Loucy (cell line): ENCODE data around the gene BTBD9.

Experiments used
- H2AFZ ChIP-seq: fragments of 200-600 bp; sonication (generic); 2 replicates; pipeline ENCODE4 v1.6.0; 2016; ENCODE audit warnings: antibody characterized with exemption, mild to moderate bottlenecking, low read length, moderate library complexity
- H3F3A ChIP-seq: fragments of 200-600 bp; 2 replicates; pipeline ENCODE4 v1.6.0; 2016; ENCODE audit warnings: antibody characterized with exemption, low read depth, mild to moderate bottlenecking
- H3K27me3 ChIP-seq: fragments of 200-600 bp; sonication (generic); 2 replicates; pipeline ENCODE4 v1.6.1; 2014; ENCODE audit warnings: low read length, mild to moderate bottlenecking; ENCODE audit not compliant: insufficient read depth, poor library complexity, severe bottlenecking
- H3K36me3 ChIP-seq: fragments of 200-600 bp; sonication (generic); 2 replicates; pipeline ENCODE4 v1.6.1; 2016; ENCODE audit warnings: low read length; ENCODE audit not compliant: insufficient read depth
- H3K4me1 ChIP-seq: fragments of 200-600 bp; sonication (generic); 2 replicates; pipeline ENCODE4 v1.5.1; 2014; ENCODE audit warnings: low read length, mild to moderate bottlenecking; ENCODE audit not compliant: insufficient read depth, poor library complexity, severe bottlenecking
- H3K4me2 ChIP-seq: fragments of 200-600 bp; sonication (generic); 2 replicates; pipeline ENCODE4 v1.6.0; 2014; ENCODE audit warnings: antibody characterized with exemption, low read length, low read depth, mild to moderate bottlenecking; ENCODE audit not compliant: poor library complexity, severe bottlenecking
- H3K4me3 ChIP-seq: fragments of 200-600 bp; sonication (generic); 2 replicates; pipeline ENCODE4 v1.5.1; 2014; ENCODE audit warnings: low read length, mild to moderate bottlenecking, mixed read lengths; ENCODE audit not compliant: poor library complexity, severe bottlenecking
- H3K79me2 ChIP-seq: fragments of 200-600 bp; sonication (generic); 2 replicates; pipeline ENCODE4 v1.6.1; 2014; ENCODE audit warnings: low read length; ENCODE audit not compliant: insufficient read depth
- H3K9ac ChIP-seq: fragments of 200-600 bp; sonication (generic); 2 replicates; pipeline ENCODE4 v1.6.0; 2014; ENCODE audit warnings: mild to moderate bottlenecking, low read depth, low read length, moderate library complexity; ENCODE audit not compliant: poor library complexity, severe bottlenecking
- H3K9me2 ChIP-seq: fragments of 200-600 bp; sonication (generic); replicated peaks from 2 replicates; pipeline ENCODE4 v1.6.1; 2016; ENCODE audit warnings: low read depth, low read length, mixed read lengths
- H3K9me3 ChIP-seq: fragments of 200-600 bp; sonication (generic); 2 replicates; pipeline ENCODE4 v1.6.1; 2014; ENCODE audit warnings: mild to moderate bottlenecking, antibody characterized with exemption, low read length, low read depth; ENCODE audit not compliant: insufficient read depth
- H4K20me1 ChIP-seq: fragments of 200-600 bp; sonication (generic); 2 replicates; pipeline ENCODE4 v1.6.0; 2014; ENCODE audit warnings: antibody characterized with exemption, low read length, mild to moderate bottlenecking; ENCODE audit not compliant: insufficient read depth, poor library complexity, severe bottlenecking
- CTCF ChIP-seq: fragments of 200-600 bp; sonication (generic); conservative IDR thresholded peaks from 2 replicates; pipeline ENCODE4 v1.5.1; 2014; ENCODE audit warnings: mild to moderate bottlenecking, antibody characterized with exemption, low read length
- EZH2phosphoT487 ChIP-seq: fragments of 200-600 bp; IDR thresholded peaks from 2 replicates; pipeline ENCODE4 v1.6.1; 2018; ENCODE audit warnings: antibody characterized with exemption, mild to moderate bottlenecking, moderate library complexity, borderline replicate concordance

The BTBD9 gene

GRCh38 chr6:38346291-38347079 is 293.2 kb downstream of the BTBD9 start:
- Histone ChIP-seq H3K9me2 (no peaks in the 10 kb centered on the region), H2AFZ (no peak overlapping the region), H3K36me3 (no peaks in the 10 kb centered on the region), H3K9me3 (no peaks in the 10 kb centered on the region), H3F3A (no peaks in the 10 kb centered on the region), H3K4me2 (no peak overlapping the region), H3K4me1 (peaks cover 15% of the 10 kb centered on the region), H4K20me1 (no peaks in the 10 kb centered on the region), H3K27me3 (no peaks in the 10 kb centered on the region), H3K4me3 (no peak overlapping the region), H3K79me2 (no peaks in the 10 kb centered on the region), H3K9ac (no peak overlapping the region)
- no peak for TF ChIP-seq EZH2phosphoT487
- TF ChIP-seq CTCF: no peak

GRCh38 chr6:38345586-38345985 is 294.1 kb downstream of the BTBD9 start:
- Histone ChIP-seq H3K27me3 (no peaks in the 10 kb centered on the region), H3K9me3 (no peaks in the 10 kb centered on the region), H3K4me3 (no peak overlapping the region), H2AFZ (no peak overlapping the region), H3K9ac (no peak overlapping the region), H3K4me2 (no peak overlapping the region), H3K79me2 (no peaks in the 10 kb centered on the region), H3K4me1 (peaks cover 18% of the 10 kb centered on the region), H3F3A (no peaks in the 10 kb centered on the region), H3K9me2 (no peaks in the 10 kb centered on the region), H4K20me1 (no peaks in the 10 kb centered on the region), H3K36me3 (no peaks in the 10 kb centered on the region)
- TF ChIP-seq EZH2phosphoT487 (no peak), CTCF (no peak)

- TF ChIP-seq CTCF (no peak), EZH2phosphoT487 (no peak)
- no peaks in the 10 kb centered on the region for H3K9me2 ChIP-seq
Measured at GRCh38 chr6:38341496-38341895, 298.2 kb downstream of the BTBD9 start.

More at GRCh38 chr6:38341496-38341895, 298.2 kb downstream of the BTBD9 start:
- H3K4me1 ChIP-seq: peaks cover 27% of the 10 kb centered on the region
- no peaks in the 10 kb centered on the region for H4K20me1 ChIP-seq
- H3K9ac ChIP-seq: no peak overlapping the region
- no peaks in the 10 kb centered on the region for H3K36me3 ChIP-seq
- H2AFZ ChIP-seq: no peak overlapping the region
- no peaks in the 10 kb centered on the region for H3F3A ChIP-seq
- H3K9me3 ChIP-seq: no peaks in the 10 kb centered on the region
- H3K4me3 ChIP-seq: no peak overlapping the region
- H3K79me2 ChIP-seq: no peaks in the 10 kb centered on the region
- H3K4me2 ChIP-seq: no peak overlapping the region
- no peaks in the 10 kb centered on the region for H3K27me3 ChIP-seq
